ENCODE data around the gene LHFPL5.

The LHFPL5 gene

GRCh38 chr6:35804996-35805736 lies at the start of gene LHFPL5:
Gene LHFPL5 (plus strand): TSS chr6:35805352. CDS start chr6:35805671, 319 bp downstream.
- no peak within 1 kb of the TSS for H2AFZ ChIP-seq (ENCODE audit: low read depth, low read length)

GRCh38 chr6:35757456-35758123 lies 47.6 kb upstream of the LHFPL5 start:
- Histone ChIP-seq H3K4me2 (ENCODE audit: insufficient read depth, low read length) (no peak overlapping the region), H3K27ac (ENCODE audit: low read length) (no peak overlapping the region), H3K4me1 (ENCODE audit: insufficient read depth, low read length) (no peaks in the 10 kb centered on the region), H3K36me3 (ENCODE audit: insufficient read depth, low read length) (no peaks in the 10 kb centered on the region), H3K9ac (ENCODE audit: low read depth, low read length) (no peak overlapping the region), H3K27me3 (ENCODE audit: insufficient read depth, low read length, poor library complexity) (no peaks in the 10 kb centered on the region), H4K20me1 (ENCODE audit: insufficient read depth, low read length) (no peaks in the 10 kb centered on the region), H3K9me3 (ENCODE audit: insufficient read depth, low read length, severe bottlenecking) (no peaks in the 10 kb centered on the region), H3K79me2 (ENCODE audit: insufficient read depth, low read length) (no peaks in the 10 kb centered on the region), H3K4me3 (ENCODE audit: low read depth in 1 of 2, low read length in 2 of 2) (no peak overlapping the region), H2AFZ (ENCODE audit: low read depth, low read length) (no peak overlapping the region)
- ATAC-seq (ENCODE audit: insufficient read depth, low read depth) (no peak), DNase-seq (no peak)
- TF ChIP-seq CTCF (IDR thresholded peaks at IDR 0.05; ENCODE audit: borderline replicate concordance, extremely low read depth, low read length, poor library complexity, severe bottlenecking), result peak; percentile 37
- TF ChIP-seq EZH2 (IDR thresholded peaks at IDR 0.05; ENCODE audit: borderline replicate concordance, low read depth, low read length, severe bottlenecking), result no peak

More at GRCh38 chr6:35804996-35805736, at the start of gene LHFPL5:
- H3K27me3 ChIP-seq (ENCODE audit: insufficient read depth, low read length, poor library complexity), result no peaks in the 10 kb centered on the region
- no peaks in the 10 kb centered on the region for H3K79me2 ChIP-seq (ENCODE audit: insufficient read depth, low read length)
- 0 out of 2 replicates have a peak, but pooled peaks cover 2% of the 10 kb centered on the region for H4K20me1 ChIP-seq (ENCODE audit: insufficient read depth, low read length)
- no peak within 1 kb of the TSS for H3K27ac ChIP-seq (ENCODE audit: low read length)
- DNase-seq (peak; percentile 75), ATAC-seq (ENCODE audit: insufficient read depth, low read depth) (peak; percentile 100)
- no peaks in the 10 kb centered on the region for H3K36me3 ChIP-seq (ENCODE audit: insufficient read depth, low read length)
- H3K4me2 ChIP-seq (ENCODE audit: insufficient read depth, low read length), result peak within 1 kb of the TSS; percentile 56
- H3K9me3 ChIP-seq (ENCODE audit: insufficient read depth, low read length, severe bottlenecking), result no peaks in the 10 kb centered on the region
- peak; percentile 7 for TF ChIP-seq CTCF (IDR thresholded peaks at IDR 0.05; ENCODE audit: borderline replicate concordance, extremely low read depth, low read length, poor library complexity, severe bottlenecking)
- no peak for TF ChIP-seq EZH2 (IDR thresholded peaks at IDR 0.05; ENCODE audit: borderline replicate concordance, low read depth, low read length, severe bottlenecking)
- peaks cover 7% of the 10 kb centered on the region for H3K4me1 ChIP-seq (ENCODE audit: insufficient read depth, low read length)
- H3K9ac ChIP-seq (ENCODE audit: low read depth, low read length), result no peak within 1 kb of the TSS
- no peak within 1 kb of the TSS for H3K4me3 ChIP-seq (ENCODE audit: low read depth in 1 of 2, low read length in 2 of 2)

GRCh38 chr6:35759426-35759825 lies 45.7 kb upstream of the LHFPL5 start:
- no peak overlapping the region for H3K4me3 ChIP-seq (ENCODE audit: low read depth in 1 of 2, low read length in 2 of 2)
- no peak for ATAC-seq (ENCODE audit: insufficient read depth, low read depth)
- no peaks in the 10 kb centered on the region for H3K4me1 ChIP-seq (ENCODE audit: insufficient read depth, low read length)
- H3K27ac ChIP-seq (ENCODE audit: low read length), result no peak overlapping the region
- no peak overlapping the region for H3K4me2 ChIP-seq (ENCODE audit: insufficient read depth, low read length)
- no peaks in the 10 kb centered on the region for H3K9me3 ChIP-seq (ENCODE audit: insufficient read depth, low read length, severe bottlenecking)
- no peaks in the 10 kb centered on the region for H3K36me3 ChIP-seq (ENCODE audit: insufficient read depth, low read length)
- H3K9ac ChIP-seq (ENCODE audit: low read depth, low read length), result no peak overlapping the region
- H2AFZ ChIP-seq (ENCODE audit: low read depth, low read length), result no peak overlapping the region
- TF ChIP-seq CTCF (IDR thresholded peaks at IDR 0.05; ENCODE audit: borderline replicate concordance, extremely low read depth, low read length, poor library complexity, severe bottlenecking) (no peak), EZH2 (IDR thresholded peaks at IDR 0.05; ENCODE audit: borderline replicate concordance, low read depth, low read length, severe bottlenecking) (no peak)
- H3K27me3 ChIP-seq (ENCODE audit: insufficient read depth, low read length, poor library complexity), result peaks cover 10% of the 10 kb centered on the region
- no peaks in the 10 kb centered on the region for H4K20me1 ChIP-seq (ENCODE audit: insufficient read depth, low read length)
- no peaks in the 10 kb centered on the region for H3K79me2 ChIP-seq (ENCODE audit: insufficient read depth, low read length)
- DNase-seq, result no peak

All from DND-41 (cell line).